Activated CD4-positive, alpha-beta T cell treated with anti-CD3 and anti-CD28 coated beads, Interleukin-2, amount 50 U/mL, for 1 hour (primary cell): ENCODE results near the gene CACNG8.
A peak's percentile ranks its signal among the peaks of the same experiment; 100 is the strongest.
"Not testable (repeated sequence)": the region's sequence is repeated elsewhere in the genome, so short reads cannot be mapped to it uniquely, and the experiment has no call there.

Source experiments
- DNase-seq: peaks from one replicate; pipeline ENCODE4 v3.0.0-alpha.2; 2020

Gene CACNG8

DNA sequence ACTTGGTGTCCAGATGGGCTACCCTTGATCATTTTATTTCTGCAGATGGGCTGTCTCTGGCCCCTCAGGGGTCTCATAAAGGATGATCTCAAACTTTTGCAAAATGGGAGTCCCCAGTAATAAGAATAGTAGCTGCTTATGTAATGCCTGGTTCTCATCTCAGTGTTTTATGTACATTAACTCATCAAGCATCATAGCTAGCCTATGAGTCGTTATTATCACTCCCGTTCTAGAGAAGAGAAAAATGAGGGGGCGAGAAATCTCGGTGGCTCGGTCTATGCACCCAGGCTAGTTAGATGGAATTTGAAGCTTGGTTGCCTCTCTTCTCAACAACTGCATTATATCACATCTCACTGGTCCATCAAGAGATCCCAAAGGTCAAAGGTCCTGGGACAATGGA is 32.1 kb downstream of the CACNG8 start:
- no peak for DNase-seq

DNA sequence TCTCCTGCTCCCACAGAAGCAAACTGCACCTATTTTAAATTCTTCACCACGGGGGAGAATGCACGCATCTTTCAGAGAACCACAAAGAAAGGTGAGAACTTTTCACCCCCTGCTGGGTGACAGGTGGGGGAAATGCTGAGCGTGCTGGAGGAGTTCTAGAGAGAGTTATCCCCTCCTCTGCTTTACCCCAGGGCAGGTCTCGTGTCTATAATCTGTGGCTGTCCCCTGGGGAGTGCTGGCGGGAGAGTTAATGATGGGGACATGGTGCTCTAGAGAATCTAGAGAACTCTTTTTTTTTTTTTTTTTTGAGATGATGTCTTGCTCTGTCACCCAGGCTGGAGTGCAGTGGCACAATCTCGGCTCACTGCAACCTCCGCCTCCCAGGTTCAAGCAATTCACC is 35.5 kb downstream of the CACNG8 start:
- no peak for DNase-seq

DNA sequence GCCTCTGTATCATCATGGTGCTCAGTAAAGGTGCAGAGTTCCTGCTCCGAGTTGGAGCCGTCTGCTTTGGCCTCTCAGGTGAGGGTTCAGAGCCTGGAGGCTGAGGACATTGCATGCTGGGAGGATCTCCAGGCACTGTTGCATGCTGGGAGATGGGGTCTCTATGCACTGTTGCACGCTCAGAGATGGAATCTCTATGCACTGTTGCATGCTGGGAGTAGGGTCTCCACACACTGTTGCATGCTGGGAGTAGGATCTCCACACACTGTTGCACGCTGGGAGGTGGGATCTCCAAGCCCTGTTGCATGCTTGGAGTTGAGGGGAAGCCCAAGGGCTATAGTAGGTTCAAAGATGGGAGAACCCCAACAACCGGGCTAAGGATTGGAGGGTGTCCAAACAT is 37.0 kb downstream of the CACNG8 start:
- DNase-seq = no peak

DNA sequence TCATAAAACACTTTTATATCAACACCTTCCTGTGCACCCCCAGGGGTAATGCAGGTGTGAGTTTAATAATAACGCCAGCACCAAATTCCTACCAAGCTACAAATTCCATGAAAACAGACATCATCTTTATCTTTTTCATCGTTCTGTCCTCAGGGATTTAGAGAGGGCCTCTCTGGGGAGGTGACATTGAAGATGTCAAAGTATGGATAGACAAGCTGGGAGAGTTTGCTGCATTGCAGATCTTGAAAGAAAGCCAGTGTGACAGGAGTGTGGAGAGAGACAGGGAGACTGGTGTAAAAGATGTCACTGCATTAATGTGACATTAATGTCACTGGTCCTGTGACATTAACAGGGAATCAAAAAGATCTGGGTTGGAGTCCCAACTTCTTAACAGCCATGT is 38.8 kb downstream of the CACNG8 start:
- no peak for DNase-seq

DNA sequence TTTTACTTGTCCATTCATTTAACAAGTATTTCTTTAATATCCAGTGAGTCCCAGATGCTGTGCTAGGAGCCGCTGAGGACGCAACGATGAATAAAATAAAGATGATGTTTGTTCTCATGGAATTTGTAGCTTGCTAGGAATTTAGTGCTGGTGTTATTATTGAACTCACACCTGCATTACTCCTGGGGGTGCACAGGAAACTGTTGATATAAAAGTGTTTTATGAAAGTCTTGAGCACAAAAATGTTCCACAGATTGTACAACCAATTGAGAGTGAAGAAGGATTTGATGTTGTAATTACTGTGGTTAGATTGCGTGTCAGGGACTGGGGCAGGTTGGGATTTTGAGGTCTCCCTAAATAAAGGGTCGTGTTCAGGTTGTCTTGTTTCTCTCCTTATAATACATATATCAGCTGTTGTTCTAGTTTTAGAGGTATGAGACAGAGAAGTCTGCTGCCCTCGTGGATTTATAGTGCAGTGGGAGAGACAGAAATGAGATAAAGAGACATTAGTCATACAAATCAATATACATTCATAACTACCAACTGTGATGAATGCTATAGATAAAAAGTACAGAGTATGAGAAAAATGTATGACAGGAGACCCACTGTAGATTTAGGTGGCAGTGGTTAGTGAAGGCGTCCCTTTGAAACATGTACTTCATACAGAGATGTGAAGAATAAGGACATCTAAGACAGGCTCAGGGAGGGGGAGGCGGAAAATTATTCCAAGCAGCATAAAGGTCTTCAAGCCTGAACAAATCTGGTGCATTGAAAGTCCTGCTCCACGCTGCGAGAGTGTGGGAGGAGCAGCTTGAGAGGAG is 40.0 kb downstream of the CACNG8 start:
- no peak for DNase-seq

DNA sequence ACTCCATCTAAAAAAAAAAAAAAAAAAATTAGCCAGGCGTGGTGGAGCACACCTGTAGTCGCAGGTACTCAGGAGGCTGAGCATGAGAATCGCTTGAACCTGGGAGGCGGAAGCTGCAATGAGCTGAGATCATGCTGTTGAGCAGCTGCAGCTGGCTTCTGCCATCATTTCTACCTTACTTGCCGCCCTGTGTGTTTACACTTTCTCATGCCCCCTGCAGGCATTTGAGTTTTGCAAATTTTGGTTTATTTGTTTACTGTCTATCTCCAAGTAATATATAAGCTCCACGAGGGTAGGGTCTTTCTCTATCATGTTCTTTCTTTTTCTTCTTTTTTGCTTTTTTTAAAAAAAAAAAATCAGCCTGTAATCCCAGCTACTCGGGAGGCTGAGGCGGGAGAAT is 46.7 kb downstream of the CACNG8 start:
- no peak for DNase-seq

DNA sequence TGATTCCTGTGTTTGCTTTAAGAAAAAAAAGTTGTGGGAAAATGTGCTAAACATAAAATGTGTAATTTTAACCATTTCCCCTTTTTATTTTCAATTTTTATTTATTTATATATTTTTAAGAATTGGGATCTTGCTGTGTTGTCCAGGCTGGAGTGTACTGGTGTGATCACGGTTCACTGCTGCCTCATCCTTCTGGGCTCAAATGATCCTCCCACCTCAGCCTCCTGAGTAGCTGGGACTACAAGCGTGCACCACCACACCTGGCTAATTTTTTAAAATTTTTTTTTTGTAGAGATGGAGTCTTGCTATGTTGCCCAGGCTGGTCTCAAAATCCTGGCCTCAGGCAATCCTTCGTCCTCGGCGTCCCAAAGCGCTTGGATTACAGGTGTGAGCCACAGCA is 47.7 kb downstream of the CACNG8 start:
- no peak for DNase-seq

DNA sequence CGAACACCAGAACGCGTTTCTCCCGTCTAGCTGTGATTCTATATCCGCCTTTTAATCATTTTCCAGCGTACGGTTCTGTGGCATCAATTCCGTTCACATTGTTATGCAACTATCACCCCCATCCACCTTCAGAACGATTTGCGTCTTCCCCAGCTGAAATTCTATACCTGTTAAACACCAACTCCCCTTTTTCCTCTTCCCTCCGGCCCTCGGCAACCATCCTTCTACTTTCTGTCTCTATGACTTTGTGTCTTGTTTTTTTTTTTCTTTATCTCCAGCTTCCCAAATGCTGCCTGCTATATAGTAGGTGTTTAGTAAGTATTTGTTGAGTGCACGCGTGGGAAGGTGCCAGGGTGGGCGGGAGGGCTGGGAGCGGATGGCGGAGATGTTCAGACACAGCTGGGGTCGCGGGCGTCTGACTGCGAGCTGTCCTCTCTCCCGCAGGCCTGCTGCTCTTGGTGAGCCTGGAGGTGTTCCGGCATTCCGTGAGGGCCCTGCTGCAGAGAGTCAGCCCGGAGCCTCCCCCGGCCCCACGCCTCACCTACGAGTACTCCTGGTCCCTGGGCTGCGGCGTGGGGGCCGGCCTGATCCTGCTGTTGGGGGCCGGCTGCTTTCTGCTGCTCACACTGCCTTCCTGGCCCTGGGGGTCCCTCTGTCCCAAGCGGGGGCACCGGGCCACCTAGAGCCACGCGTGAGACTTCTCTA is 48.9 kb downstream of the CACNG8 start:
- no peak for DNase-seq

DNA sequence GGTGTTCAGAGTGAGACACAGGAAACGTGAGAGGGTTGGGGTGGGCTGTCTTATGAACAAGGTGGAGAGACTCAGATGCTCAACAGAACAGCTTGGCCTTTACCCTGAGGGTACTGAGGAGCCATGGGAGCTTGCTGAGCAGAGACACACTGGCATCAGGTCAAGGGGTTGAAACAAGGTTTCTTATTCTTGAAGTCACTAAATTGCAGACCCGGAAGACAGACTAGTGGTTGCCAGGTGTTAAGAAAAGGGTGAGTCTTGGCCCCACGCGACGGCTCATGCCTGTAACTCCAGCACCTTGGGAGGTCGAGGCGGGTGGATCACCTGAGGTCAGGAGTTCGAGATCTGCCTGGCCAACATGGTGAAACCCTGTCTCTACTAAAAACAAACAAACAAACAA is 51.1 kb downstream of the CACNG8 start:
- no peak for DNase-seq

DNA sequence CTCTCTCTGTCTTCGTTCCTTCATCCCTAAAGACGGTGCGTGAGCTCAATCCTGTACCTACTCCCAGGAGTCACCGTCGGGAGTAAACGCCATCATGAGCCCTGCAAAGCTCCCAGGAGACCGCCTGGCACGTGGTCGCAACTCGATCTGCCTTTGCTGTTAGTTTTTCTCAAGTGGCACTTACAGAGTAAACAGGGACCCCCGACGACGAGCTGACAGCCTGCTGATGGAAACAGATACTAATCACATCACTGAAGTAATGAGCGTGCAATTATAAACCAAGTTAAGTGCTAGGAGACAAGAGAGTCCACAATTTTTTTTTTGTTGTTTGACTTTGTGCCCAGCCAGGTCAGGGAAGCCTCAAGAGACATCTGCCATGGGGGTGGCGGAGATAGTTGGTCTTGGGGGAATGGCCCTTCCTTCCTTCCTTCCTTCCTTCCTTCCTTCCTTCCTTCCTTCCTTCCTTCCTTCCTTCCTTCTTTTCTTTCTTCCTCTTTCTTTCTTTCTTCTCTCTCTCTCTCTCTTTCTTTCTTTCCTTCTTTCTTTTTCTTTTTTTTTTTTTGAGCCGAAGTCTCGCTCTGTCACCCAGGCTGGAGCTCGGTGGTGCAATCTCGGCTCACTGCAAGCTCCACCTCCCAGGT is 52.3 kb downstream of the CACNG8 start:
- no peak for DNase-seq

DNA sequence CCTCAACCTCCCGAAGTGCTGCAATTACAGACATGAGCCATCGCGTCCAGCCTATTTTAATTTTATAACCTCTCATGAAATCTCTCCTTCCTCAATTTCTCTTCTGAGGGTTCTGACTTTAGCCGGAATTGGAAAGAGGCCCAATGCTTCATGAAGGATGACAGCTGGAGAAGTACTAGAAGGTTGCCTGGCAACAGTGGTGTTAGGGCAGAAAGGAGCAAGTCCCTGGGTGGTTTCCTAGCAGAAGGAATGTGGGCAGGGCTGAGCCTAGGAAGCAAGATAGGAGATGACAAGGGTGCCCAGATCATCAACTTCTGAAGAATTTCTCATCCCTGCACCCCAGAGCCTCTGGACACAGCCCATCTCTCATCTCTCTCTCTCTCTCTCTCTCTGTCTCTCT is 54.5 kb downstream of the CACNG8 start:
- DNase-seq = no peak

DNA sequence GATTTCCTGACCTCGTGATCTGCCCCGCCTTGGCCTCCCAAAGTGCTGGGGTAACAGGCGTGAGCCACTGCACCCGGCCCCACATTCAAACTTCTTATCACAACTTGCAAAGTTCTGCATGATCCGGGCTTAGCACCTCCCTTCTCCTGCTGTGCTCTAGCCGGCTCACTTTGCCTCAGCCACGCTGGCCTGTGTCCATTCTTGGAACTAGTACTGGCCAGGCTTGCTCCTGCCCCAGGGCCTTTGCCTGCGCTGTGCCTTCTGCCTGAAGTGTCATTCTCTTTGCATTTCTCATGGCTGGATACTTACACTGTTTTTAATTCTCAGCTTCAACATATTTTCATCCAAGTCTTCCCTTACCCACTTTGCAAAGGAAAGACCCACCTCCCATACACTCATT is 58.6 kb downstream of the CACNG8 start:
- no peak for DNase-seq

DNA sequence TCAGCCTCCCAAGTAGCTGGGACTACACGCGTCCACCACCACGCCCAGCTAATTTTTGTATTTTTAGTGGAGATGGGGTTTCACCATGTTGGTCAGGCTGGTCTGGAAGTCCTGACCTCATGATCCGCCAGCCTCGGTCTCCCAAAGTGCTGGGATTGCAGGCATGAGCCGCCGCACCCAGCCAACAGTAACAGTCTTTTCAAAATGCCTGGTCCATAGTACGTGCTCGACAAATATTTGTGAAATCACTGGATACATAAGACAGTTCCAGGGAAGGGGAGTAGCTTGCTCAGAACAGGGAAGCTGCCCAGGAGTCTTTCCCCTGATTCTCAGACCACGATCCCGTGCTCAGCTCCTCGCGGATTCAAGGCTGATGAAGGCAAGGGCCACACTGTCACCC is 59.2 kb downstream of the CACNG8 start:
- no peak for DNase-seq

DNA sequence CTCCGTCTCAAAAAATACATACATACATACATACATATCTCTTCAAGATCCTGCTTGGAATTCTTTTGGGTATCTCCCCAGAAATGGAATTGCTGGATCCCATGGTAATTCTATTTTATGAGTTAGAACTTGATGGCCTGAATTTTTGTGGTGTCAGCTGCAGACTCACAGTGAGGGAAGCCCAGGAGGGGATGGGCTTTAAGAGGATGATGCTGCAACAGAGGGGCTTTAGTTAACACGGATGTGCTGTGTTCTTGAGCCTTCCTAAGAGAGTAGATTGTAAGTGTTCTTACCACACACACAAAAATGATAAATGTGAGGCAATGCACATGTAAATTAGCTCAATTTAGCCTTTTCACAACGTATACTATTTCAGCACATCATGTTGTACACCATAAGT is 60.5 kb downstream of the CACNG8 start:
- DNase-seq = no peak

DNA sequence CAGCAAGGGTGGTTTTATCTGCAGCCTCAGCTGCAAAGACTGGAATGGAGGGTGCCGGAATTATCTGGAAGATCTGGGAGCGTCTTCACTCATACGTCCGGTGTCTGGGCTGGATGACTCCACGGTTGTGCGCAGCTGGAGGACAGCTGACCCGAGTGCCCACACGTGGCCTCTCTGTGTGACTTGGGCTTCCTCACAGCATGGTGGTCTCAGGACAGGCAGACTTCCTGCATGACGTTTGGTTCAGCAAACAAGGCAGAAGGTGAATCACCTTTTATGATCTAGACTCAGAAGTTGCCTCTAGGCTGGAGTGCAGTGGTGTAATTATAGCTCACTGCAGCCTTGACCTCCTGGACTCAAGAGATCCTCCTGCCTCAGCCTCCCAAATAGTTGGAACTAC is 61.9 kb downstream of the CACNG8 start:
- DNase-seq = no peak

DNA sequence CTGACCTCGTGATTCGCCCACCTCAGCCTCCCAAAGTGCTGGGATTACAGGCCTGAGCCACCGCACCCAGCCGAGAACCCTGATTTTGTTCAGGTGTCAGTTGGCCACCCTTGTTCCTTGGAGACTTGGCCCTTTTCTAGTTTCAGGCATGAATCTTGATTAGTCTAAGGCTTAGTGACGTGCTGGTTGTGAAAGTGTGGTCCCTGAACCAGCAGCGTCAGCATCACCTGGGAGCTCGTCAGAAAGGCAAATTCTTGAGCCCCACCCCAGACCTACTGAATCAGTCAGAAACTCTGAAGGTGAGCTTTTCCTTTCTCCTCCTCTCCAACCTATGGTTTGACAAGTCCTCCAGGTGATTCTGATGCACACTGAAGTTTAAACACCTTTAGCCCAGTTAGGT is 63.9 kb downstream of the CACNG8 start:
- no peak for DNase-seq

DNA sequence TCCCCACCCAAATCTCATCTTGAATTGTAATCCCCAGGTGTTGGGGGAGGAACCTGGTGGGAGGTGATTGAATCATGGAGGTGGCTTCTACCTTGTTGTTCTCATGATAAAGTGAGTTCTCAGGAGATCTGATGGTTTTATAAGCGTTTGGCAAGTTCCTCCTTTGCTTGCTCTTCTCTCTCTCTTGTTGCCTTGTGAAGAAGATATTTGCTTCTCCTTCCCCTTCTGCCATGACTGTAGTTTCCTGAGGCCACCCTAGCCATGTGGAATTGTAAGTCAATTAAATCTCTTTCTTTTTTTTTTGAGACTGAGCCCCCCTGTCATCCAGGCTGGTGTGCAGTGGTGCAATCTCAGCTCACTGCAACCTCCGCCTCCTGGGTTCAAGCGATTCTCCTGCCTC is 66.6 kb downstream of the CACNG8 start:
- no peak for DNase-seq

DNA sequence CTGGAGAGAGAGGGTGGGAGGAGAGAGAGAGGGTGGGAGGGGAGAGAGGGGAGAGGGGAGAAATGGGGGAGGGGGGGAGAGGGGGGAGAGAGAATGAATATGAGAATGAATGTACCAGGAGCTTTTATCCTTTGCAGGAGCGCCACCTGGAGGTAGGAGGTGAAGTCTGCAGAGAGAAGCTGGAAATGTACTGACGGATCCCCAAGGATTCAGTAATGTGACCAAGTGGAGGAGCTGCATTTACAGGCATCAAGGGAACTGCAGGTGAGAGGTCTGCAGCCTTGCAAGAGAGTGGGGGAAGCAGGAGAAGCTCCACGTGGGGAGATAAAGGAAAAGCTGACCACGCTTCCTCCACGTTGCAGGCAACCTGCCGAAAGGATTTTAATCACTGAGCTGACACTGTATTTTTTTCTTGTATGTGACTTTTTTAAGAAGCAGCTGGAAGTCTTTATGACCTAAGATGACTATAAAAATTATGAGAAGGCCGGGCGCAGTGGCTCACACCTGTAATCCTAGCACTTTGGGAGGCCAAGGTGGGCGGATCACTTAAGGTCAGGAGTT is 67.3 kb downstream of the CACNG8 start:
- DNase-seq = peak; percentile 55

DNA sequence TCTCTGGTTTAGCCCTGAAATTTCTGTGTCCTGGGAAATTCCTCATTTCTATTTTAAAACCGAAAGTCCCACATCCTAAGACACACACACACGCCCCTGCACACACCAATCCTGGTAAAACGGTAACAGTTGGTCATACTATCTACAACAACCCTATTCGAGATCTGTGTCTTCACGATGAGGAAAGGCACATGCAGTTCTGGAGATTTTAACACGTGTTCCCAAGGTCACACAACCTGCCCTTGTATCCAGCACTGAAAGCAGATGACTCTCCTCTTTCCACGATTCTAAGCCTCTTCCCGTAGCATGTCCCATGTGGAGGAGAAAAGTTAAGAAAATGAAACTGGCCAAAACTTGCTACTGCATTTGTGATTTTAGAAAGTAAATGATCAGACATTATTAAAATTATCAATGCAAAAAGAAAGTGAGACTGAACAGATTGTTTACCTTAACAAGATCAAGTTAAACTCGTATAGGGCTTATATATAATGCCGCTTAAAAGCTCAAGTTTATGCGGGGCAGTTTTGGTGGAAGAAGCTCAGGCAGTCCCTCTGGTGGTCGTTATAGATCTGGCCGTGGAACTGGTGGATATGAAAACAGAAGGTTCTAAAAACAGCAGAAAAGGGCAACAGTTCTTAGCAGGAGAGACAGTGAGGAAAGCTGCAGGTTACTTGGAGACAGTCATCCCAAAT is 68.3 kb downstream of the CACNG8 start:
- no peak for DNase-seq

DNA sequence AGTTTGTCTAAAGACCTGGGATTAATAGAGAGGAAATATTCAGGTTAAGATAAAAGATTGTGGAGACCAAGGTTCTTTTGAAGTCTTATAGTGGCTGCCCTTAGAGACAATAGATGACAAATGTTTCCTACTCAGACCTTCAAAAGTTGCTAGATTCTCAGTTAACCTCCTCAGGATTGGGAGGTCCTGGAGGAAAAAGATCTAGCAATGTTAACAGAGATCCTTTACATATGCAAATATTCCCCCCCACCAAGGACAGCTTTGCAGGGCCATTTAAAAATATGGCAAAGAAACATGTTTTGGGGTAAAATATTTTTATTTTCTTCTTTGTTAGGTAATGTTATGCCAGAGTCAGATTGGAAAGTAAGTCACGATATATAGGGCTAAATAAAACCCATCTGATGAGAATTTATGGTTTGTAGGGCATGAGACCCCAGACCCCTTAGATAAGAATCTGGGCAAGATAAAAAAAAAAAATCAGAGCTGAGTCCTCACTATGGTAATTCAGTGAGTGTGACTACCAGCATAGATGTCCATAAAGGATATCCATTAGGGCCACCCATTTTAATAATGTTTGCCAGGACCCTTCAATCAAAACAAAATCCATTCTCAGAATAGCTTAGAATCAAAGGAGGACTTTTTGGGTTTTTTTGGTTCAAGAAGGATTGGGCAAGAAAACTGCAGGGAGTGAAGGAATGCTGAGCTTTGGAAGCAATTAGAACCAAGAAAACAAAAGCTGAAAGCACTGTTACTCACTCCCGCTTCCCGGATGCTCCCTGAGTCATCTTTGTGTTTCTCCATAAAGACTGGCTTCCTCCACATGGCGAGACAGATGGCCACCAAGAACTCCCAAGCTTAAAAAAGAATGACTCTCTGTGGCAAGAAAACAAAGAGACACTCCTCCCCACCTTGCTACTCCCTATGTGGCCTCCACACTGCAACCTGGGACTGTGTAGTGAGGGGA is 72.8 kb downstream of the CACNG8 start:
- DNase-seq = no peak

DNA sequence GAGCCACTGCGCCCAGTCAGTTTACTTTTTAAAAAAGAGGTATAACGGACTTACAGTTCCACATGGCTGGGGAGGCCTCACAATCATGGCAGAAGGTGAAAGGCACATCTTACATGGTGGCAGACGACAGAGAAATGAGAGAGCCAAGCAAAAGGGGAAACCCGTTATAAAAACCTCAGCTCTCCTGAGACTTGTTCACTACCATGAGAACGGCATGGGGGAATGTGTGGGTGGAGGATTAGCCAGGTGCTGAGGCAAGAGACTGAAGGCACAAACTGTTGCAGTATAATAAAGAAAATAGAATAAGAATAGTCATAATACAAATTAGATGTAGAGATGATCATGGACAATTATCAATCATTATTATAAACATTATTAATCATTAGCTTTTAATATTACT is 73.8 kb downstream of the CACNG8 start:
- DNase-seq = not testable (repeated sequence)
